SHP77 treated with DMSO at 0.1 percent for 48 hours (cell line): Measurements from ENCODE around the gene SEPTIN2.
"Not testable (repeated sequence)": the region's sequence is repeated elsewhere in the genome, so short reads cannot be mapped to it uniquely, and the experiment has no call there.

ENCODE experiments used
- DNase-seq: peaks from one replicate; lab custom pipeline; 2025; lab: John Stamatoyannopoulos, UW

Gene SEPTIN2

DNA sequence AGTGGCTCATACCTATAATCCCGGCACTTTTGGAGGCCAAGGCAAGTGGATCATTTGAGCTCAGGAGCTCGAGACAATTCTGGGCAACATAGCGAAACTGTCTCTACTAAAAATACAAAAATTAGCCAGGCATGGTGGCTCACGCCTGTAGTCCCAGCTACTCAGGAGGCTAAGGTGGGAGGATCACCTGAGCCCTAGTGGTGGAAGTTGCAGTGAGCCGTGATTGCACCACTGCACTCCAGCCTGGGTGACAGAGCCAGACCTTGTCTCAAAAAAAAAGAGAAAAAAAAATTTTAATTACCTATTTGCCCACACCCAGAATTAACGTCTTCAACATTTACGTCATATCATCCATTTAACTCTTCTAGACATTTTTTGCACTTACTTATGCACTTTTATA, 69.7 kb downstream of the SEPTIN2 start:
- not testable (repeated sequence) for DNase-seq

DNA sequence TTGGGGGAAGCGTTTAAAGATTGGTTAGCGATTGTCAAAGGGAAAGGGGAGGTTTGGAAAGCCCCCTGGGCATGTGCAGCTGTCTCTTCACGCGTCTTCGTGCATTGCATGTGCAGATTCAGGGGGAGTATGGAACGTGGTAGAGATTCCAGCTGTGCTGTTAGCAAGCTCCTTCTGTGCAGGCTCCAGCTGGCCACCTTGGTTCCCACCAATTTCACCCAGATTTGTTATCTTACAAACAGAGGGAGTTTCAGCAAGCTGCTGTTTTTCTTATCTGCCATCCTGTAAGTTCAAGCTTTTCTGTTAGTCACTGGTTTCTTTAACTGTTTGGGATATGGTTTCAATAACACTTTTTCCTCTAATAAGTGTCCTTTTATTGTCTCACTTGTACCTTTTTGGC, 70.8 kb downstream of the SEPTIN2 start:
- DNase-seq, result no peak

DNA sequence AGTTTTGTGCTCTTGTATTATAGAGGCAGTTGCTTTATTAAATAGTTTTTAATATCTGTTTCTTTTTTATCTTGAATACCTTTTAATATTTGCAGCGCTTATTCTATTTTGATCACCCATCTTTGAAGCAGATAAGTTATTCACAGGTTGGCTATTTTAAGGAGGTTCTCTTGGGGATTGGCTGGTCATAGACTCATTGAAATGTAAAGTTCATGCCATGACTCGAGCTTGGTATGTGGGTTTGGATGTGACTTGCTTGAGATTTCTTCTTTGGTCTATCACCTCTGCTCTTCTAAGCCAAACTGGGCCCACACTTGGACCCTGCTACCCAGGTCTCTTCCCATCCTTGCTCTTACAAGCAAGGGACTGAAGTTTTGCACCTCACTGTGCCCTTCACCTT, 74.0 kb downstream of the SEPTIN2 start:
- DNase-seq, result no peak

DNA sequence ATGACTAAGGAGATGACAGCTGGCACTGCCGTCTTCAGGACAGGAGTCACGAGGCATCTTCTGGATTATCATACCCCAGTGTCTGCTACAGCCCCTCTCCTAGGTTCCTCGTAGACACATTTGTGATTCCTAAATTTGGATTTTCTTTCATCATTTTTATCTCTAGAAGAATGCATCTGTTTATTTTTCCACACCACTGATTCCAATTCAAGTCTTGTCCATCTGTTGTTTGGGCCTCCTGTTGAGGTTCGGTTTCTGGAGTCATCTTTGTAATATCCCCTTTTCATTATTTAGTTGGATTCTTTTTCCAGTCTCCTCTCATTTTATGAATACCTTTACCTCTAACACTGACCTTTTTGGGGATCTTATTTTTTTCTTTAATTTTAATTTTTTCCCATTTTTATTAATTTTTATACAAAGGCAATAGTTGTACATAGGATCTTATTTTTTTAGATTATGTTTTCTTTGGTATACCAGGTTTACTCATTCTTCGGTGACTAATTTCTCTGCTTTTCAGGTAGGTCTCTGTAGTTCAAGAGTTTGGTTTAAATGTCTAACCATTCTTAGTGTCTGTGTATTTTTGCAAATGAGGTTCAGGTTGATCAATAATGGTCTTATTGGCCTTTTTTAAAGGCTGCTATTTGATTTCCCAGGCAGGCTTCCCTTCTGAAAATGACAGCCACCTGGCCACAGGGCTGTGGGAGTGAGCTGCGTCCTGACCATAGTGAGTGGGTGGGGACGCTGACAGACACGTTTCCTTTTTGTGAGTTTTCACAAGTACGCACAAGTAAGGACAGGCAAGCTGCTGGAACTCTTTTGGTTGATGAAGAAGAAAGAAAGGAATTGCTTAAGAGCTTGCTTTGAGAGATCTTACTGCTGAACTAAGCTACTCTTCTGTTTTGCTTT, 74.8 kb downstream of the SEPTIN2 start:
- DNase-seq, result no peak

DNA sequence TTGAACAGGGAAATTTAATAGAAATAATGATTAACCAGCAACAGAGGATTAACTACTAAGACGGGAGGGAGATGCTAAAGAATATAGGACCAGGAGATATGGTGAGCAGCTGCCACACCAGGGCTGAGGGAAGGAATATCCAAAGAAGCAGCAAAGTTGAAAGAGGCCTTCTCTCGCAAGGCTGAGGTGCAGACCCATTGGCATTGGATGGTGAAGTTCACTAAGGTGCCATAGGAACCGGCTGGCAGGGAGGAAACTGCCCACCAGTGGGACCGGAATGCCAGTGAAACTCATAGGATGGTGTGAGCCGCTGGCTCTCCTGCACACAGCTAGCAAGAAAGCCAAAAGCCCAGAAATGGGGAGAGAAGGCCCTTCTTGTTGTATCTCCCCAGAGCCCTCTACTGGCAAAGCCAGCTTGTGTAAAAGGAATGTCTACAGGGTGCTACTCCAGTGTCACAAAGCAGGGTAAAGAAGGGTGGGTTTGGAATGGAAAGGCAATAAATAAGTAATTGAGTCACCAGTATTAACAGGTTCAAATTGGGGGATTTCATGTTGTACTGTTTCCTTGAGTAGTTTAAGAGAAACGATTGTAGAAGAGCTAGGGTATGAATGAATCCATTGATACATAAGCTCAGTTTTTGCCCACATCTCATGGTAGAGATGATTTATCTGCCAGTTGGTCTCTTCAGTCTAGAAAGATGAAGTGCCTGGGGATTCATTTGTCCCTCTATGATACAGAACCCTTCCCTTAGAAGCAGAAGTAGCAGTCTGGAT, 76.4 kb downstream of the SEPTIN2 start:
- no peak for DNase-seq

DNA sequence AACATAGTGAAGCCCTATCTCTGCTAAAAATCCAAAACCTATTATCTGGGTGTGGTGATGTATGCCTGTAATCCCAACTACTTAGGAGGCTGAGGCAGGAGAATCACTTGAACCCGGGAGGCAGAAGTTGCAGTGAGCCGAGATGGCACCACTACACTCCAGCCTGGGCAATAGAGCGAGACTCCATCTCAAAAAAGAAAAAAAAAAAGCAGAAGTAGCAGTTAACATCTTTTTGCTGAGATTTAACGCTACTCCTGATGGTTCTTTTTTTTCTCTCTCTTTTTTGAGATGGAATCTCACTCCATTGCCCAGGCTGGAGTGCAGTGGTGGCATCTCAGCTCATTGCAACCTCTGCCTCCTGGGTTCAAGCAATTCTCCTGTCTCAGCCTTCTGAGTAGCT, 77.0 kb downstream of the SEPTIN2 start:
- not testable (repeated sequence) for DNase-seq

DNA sequence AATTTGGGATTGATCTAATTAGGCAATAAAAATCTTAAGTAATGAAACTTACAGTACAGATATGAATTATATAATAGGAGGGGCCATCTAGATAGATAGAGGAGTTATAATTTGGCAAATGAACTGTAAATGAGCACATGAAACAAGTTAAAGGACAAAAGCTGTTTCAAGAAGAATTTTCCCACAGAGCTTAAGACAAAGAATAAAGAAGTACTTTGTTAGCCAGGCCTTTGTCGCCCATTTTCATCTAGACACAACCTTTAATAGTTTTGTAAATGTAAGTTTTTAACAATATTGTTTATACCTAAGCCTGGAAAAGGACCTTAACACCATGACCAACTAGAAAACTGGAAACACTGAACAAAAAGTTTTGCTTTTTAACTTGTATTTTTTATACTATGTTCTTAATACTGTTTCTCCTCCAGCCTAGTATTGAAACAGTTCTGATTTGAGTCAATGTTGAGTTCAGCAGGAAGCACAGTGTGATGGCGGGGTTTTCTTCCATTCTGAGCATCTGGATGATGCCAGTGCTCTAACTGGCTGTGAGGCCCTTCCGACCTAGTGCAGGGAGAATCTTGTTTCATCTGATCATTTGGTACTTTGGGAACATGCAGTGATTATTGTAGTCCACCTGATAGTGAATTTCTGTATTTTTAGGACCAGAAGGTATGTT, 77.9 kb downstream of the SEPTIN2 start:
- DNase-seq, result no peak

DNA sequence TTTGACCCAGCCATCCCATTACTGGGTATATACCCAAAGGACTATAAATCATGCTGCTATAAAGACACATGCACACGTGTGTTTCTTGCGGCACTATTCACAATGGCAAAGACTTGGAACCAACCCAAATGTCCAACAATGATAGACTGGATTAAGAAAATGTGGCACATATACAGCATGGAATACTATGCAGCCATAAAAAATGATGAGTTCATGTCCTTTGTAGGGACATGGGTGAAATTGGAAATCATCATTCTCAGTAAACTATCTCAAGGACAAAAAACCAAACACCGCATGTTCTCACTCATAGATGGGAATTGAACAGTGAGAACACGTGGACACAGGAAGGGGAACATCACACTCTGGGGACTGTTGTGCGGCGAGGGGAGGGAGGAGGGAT, 81.1 kb downstream of the SEPTIN2 start:
- DNase-seq, result not testable (repeated sequence)

DNA sequence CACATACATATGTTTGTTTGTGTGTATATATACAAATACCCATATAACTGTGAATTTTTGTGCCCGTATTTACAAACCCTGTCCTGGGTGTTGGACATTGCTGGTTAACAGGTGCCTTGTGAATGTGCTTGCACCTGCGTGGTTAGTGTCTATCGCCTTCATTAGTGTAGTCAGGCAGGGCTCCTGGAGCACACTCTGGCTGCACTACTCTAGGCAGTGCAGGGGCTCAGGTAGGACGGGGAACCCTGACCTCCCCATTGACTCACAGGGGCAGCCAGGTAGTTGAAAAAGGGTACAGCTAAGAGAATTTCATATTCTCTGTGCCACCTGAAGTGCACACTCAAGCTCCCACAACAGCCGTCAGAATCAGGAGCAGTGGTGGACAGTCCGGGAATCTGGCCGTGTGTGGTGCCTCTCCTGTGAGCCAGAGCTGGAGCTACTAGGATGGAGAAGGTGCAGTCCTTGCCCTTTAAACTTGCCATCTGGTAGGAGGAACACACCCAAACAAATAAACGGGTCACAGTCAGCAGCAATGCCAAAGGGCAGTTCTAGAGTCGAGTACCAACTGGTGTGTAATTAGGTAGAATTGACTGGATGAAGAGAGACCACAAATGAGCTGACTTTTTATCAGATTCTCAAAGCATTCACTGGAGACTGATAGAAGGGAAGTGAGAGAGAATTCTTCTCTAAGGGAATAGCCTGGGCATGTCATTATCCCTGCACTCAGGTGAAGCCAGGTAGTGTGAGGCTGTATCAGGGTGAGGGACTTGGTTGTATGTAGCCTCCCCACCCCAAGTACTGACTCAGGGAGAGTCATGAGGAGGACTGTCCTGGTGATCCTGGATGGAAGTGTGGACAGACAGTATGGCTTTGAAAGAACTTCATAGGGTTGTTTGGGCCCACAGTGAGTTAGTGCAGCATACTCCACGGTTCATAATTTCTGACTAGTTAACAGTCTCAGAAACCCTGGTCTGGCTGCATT, 84.5 kb downstream of the SEPTIN2 start:
- no peak for DNase-seq
